Myocyte (in vitro differentiated cells): ENCODE data around the gene FOXL2NB. TPM values are rescaled to one million over a fixed set of nuclear protein-coding genes. Genes with fewer than 3 reads are reported as not detected.

Experiments used
- DNase-seq: peaks from one replicate; pipeline ENCODE4 v3.0.0-alpha.2; 2012; ENCODE audit warnings: low read depth
- total RNA-seq: library from RNA; depleted of rRNA; stranded (reverse); fragments of >200 nt; gene quantifications from 2 replicates; pipeline ENCODE4 v1.2.3, GENCODE V29; 2014

FOXL2NB gene
- total RNA-seq, 1 donor from 2014 or later, result 3.2 TPM

GRCh38 chr3:138987181-138987580 lies 40.2 kb downstream of the FOXL2NB start:
- no peak for DNase-seq

GRCh38 chr3:138995706-138996105 lies 48.7 kb downstream of the FOXL2NB start:
- no peak for DNase-seq

Other genes with a start within 250 kb of the FOXL2NB start
- 5.1 and 5.6 TPM in 2 replicates for gene PIK3CB, start 112.3 kb upstream of the FOXL2NB start, total RNA-seq
- 3.0 and 3.1 TPM in 2 replicates for gene FOXL2, start 80 bp upstream of the FOXL2NB start, total RNA-seq
- gene PRR23A, start 59.1 kb downstream of the FOXL2NB start, total RNA-seq, result not detected in 2 replicates
- gene PRR23B, start 73.7 kb downstream of the FOXL2NB start, total RNA-seq, result not detected in 2 replicates
- gene PRR23C, start 97.7 kb downstream of the FOXL2NB start, total RNA-seq, result not detected in 2 replicates